Femur (tissue), 1 donor: Measurements from ENCODE around the gene METTL9.
"Not testable (repeated sequence)": the region's sequence is repeated elsewhere in the genome, so short reads cannot be mapped to it uniquely, and the experiment has no call there.

ENCODE experiments used
- DNase-seq: peaks from one replicate; pipeline ENCODE4 v3.0.0-alpha.2; 2017

METTL9 gene

GRCh38 chr16:21574372-21574771 lies 25.0 kb upstream of the METTL9 start:
- no peak for DNase-seq

DNA sequence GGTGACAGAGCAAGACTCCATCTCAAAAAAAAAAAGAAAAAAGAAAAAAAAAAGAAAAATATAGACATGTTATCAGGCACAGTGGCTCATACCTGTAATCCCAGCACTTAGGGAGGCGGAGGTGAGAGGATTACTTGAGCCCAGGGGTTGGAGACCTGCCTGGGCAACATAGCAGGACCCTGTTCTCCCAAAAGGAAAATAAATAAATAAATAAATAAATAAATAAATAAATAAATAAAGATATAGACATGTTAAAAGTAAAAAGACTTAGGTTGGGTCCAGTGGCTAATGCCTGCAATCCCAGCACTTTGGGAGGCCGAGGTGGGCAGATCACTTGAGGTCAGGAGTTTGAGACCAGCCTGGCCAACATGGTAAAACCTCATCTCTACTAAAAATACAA lies 23.1 kb upstream of the METTL9 start:
- not testable (repeated sequence) for DNase-seq

- DNase-seq, result not testable (repeated sequence)
These were observed 21.9 kb upstream of the METTL9 start for GRCh38 chr16:21577487-21577886.

- DNase-seq, result not testable (repeated sequence)
These were observed 21.1 kb upstream of the METTL9 start for GRCh38 chr16:21578311-21578710.

- not testable (repeated sequence) for DNase-seq
These were observed 19.2 kb upstream of the METTL9 start for GRCh38 chr16:21580131-21580530.

DNA sequence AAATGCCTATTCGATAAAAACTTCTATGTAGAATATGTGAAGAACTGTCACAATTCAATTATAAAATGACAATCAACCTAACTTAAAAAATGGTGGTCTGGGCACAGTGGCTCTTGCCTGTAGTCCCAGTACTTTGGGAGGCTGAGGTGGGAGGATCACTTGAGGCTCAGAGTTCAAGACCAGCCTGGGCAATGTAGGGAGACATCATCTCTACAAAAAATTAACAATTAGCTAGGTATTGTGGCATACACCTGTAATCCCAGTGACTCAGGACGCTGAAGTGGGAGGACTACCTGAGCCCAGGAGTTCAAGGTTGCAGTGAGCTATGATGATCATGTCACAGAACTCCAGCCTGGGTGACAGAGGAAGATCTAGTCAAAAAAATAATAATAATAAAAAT lies 18.6 kb upstream of the METTL9 start:
- DNase-seq, result no peak

DNA sequence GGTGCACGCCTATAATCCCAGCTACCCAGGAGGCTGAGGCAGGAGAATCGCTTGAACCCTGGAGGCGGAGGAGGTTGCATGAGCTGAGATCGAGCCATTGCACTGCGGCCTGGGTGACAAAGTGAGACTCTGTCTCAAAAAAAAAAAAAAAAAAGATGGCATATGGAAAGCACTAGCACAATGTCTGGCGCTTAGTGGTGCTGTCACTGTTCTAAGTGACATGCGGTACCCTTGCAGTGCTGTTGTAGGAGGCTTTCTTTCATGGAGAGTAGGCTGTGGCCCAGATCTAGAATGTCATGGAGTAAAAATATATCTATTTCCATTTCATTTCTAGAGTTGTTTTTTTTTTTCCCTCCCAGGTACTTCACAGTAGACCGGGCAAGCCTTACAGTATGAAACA lies 14.6 kb upstream of the METTL9 start:
- no peak for DNase-seq

- not testable (repeated sequence) for DNase-seq
These were observed 10.8 kb upstream of the METTL9 start for GRCh38 chr16:21588593-21588992.

DNA sequence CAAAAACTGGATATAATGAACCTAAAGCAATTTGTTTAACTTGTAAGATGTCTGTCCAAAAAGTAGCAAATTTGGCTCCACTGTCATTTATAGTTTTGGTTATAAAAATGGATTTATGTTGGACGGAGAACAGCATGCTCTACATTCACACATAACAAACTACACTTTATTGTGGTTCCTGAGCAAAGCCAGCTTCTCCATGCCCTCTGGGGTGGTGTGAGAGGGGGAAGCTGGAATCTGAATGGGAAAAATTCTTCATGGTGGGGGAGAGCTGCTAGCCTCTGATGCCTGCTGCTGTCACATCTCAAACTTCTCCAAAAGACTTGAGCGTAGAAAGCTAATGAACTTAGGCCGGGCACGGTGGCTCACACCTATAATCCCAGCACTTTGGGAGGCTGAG lies 9.8 kb upstream of the METTL9 start:
- no peak for DNase-seq

DNA sequence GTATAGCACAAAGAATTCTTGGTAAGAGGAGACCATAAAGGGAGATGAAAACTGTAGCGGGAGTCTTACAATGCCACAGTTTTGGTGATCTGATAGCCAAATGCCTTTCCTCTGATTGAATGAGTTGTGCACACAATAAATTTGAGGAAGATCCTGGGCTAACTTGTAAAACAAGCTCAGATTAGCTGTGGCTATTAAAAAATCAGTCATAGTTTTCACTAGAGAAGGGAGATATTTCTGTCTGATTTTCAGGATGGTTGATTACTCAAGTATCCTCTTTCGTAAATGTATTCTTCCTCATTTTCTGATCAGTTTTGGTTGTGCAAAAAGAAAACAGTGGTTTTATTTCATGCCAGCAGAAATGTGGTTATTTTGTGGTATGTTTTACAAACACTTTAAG lies 9.1 kb upstream of the METTL9 start:
- DNase-seq, result no peak

- DNase-seq, result no peak
These were observed 8.6 kb upstream of the METTL9 start for GRCh38 chr16:21590796-21591195.

DNA sequence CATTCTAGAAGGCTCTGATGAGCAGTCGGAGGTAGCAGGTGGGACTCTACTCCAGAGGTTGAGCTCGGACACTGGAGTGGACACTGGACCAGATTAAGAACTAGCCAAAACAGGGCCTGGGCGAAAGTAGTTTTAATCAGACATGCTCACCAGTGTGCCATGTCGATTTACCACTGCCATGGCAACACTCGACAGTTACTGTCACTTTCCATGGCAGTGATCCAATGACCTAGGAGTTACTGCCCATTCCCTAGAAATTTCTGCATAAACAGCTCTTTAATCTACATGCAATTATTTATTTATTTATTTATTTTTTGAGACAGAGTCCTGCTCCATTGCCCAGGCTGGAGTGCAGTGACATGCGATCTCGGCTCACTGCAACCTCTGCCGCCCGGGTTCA lies 7.2 kb upstream of the METTL9 start:
- no peak for DNase-seq

- DNase-seq, result no peak
These were observed 5.7 kb upstream of the METTL9 start for GRCh38 chr16:21593530-21594289.

- DNase-seq, result no peak
These were observed 1.8 kb upstream of the METTL9 start for GRCh38 chr16:21597561-21598030.

- no peak for DNase-seq
These were observed 1.2 kb upstream of the METTL9 start for GRCh38 chr16:21598206-21598605.

- no peak for DNase-seq
These were observed 666 bp upstream of the METTL9 start for GRCh38 chr16:21598701-21599121.

- peak; percentile 35 for DNase-seq
These were observed 825 bp downstream of the METTL9 start for GRCh38 chr16:21600031-21600773.

DNA sequence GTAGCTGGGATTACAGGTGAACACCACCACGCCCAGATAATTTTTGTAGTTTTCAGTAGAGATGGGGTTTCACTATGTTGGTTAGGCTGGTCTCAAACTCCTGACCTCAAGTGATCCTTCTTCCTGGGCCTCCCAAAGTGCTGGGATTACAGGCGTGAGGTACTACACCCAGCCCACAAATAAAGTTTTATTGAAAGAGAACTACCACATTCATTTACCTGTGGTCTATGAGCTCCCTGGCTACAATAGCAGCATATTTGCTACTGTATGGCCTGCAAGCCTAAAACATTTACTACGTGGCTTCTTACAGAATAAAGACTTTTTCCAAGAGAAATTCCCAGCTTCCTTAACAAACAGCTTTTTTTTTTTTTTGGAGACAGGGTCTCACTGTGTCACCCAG lies 3.4 kb downstream of the METTL9 start:
- no peak for DNase-seq

GRCh38 chr16:21603928-21604327 lies 4.6 kb downstream of the METTL9 start:
- DNase-seq, result no peak

DNA sequence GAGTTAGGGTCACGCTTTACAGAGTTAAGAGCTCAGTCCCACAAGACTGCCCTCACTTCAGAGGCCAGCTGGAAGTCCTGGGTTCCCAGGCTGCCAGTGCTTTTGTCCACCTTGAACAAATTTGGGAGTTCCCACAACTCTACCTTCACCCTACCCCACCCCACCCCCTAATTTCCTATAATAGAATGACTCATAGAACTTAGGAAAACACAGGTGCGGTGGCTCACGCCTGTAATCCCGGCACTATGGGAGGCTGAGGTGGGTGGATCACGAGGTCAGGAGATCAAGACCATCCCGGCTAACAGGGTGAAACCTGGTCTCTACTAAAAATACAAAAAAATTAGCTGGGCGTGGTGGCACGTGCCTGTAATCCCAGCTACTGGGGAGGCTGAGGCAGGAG lies 6.5 kb downstream of the METTL9 start:
- DNase-seq, result not testable (repeated sequence)

DNA sequence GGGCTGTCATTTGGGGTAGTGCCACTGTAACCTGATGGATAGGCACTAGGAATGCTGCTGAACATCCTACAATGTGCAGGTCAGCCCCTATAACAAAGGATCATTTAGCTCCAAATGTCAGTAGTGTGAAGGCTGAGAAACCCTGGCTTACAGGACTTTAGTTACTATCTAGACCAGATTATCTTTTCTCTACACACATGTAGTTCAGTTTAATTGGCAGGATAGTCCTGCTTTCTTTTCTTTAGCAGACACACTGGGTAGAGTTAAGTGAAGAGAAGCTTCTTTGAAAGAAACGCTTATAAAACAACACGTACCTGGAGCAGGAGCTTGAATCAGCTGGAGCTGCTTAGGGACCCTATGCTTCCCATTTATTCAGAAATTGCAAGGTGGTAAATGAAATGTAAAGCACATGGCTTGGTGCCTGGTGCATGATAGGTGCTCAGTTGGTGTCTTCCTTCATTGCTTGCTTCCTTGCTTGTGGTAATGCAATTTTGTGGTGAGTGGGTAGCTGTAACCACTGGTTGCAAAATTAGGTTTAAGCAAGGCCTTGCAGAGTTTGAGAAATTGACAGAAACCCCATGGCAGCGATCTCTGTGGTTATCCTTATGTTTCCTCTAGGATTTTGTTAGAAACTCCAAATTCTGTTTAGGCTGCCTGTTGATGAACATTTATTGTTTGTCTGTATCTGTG lies 9.4 kb downstream of the METTL9 start:
- peak; percentile 48 for DNase-seq

DNA sequence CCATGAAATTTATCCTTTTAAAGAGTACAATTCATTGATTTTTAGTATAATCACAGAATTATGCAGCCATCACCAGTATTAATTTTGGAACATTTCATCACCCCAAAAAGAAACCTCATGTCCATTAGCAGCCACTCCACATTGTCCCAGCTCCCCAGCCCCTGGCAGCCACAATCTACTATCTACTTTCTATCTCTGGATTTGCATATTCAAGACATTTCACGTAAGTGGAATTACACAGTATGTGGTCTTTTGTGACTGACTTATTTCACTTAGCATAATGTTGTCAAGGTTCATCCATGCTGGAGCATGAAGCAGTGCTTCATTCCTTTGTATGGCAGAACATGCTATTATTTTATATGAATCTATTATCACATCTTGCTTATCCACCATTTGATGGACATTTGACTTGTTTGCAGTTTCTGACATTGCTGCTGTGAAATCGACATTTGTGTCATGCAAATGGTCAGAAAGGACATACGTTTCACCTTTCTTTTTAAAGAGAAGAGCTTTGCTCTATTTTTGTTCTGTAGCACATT lies 10.7 kb downstream of the METTL9 start:
- DNase-seq, result no peak

- DNase-seq, result no peak
These were observed 11.4 kb downstream of the METTL9 start for GRCh38 chr16:21610766-21611165.
